Measurements from ENCODE around the gene CDKN1A.

The CDKN1A gene

GRCh38 chr6:36657942-36658544 is 20.5 kb upstream of the CDKN1A start:
- no peak for TF ChIP-seq CTCF (IDR thresholded peaks at IDR 0.05)
- no peak overlapping the region for H3K4me3 ChIP-seq (ENCODE audit: low read depth in 1 of 2, low read length in 1 of 2)
- peaks cover 76% of the 10 kb centered on the region for H3K27me3 ChIP-seq
- H3K36me3 ChIP-seq = no peaks in the 10 kb centered on the region
- no peaks in the 10 kb centered on the region for H3K9me3 ChIP-seq
- peaks cover 5 to 6% of the 10 kb centered on the region in 2 experiments for H3K4me1 ChIP-seq (ENCODE audit: control insufficient read depth in 1 of 2, insufficient read depth in 1 of 2, low read depth in 1 of 2, low read length in 1 of 2)
- no peak overlapping the region for H3K27ac ChIP-seq

- no peak overlapping the region for H3K4me3 ChIP-seq (ENCODE audit: low read depth in 1 of 2, low read length in 1 of 2)
- H3K27ac ChIP-seq = no peak overlapping the region
- no peaks in the 10 kb centered on the region for H3K36me3 ChIP-seq
- no peak for TF ChIP-seq CTCF (IDR thresholded peaks at IDR 0.05)
- peaks cover 5 to 6% of the 10 kb centered on the region in 2 experiments for H3K4me1 ChIP-seq (ENCODE audit: control insufficient read depth in 1 of 2, insufficient read depth in 1 of 2, low read depth in 1 of 2, low read length in 1 of 2)
- no peaks in the 10 kb centered on the region for H3K9me3 ChIP-seq
- peaks cover 80% of the 10 kb centered on the region for H3K27me3 ChIP-seq
These were observed 19.2 kb upstream of the CDKN1A start for GRCh38 chr6:36659271-36659670.

- Histone ChIP-seq H3K27me3 (peaks cover 71% of the 10 kb centered on the region), H3K4me1 (ENCODE audit: control insufficient read depth in 1 of 2, insufficient read depth in 1 of 2, low read depth in 1 of 2, low read length in 1 of 2) (peaks cover 5 to 6% of the 10 kb centered on the region in 2 experiments), H3K9me3 (no peaks in the 10 kb centered on the region), H3K36me3 (no peaks in the 10 kb centered on the region), H3K27ac (no peak overlapping the region), H3K4me3 (ENCODE audit: low read depth in 1 of 2, low read length in 1 of 2) (no peak overlapping the region)
- no peak for TF ChIP-seq CTCF (IDR thresholded peaks at IDR 0.05)
These were observed 17.6 kb upstream of the CDKN1A start for GRCh38 chr6:36660771-36661471.

- Histone ChIP-seq H3K27me3 (peaks cover 60% of the 10 kb centered on the region), H3K4me3 (ENCODE audit: low read depth in 1 of 2, low read length in 1 of 2) (no peak overlapping the region), H3K9me3 (no peaks in the 10 kb centered on the region), H3K36me3 (no peaks in the 10 kb centered on the region), H3K4me1 (ENCODE audit: control insufficient read depth in 1 of 2, insufficient read depth in 1 of 2, low read depth in 1 of 2, low read length in 1 of 2) (peaks cover 5 to 6% of the 10 kb centered on the region in 2 experiments), H3K27ac (no peak overlapping the region)
- no peak for TF ChIP-seq CTCF (IDR thresholded peaks at IDR 0.05)
These were observed 16.1 kb upstream of the CDKN1A start for GRCh38 chr6:36662380-36662779.

- no peak for TF ChIP-seq CTCF (IDR thresholded peaks at IDR 0.05)
These were observed 15.7 kb upstream of the CDKN1A start for GRCh38 chr6:36662827-36663256.

More at GRCh38 chr6:36662827-36663256, 15.7 kb upstream of the CDKN1A start:
- H3K9me3 ChIP-seq = no peaks in the 10 kb centered on the region
- H3K4me3 ChIP-seq (ENCODE audit: low read depth in 1 of 2, low read length in 1 of 2) = no peak overlapping the region
- peaks cover 5 to 6% of the 10 kb centered on the region in 2 experiments for H3K4me1 ChIP-seq (ENCODE audit: control insufficient read depth in 1 of 2, insufficient read depth in 1 of 2, low read depth in 1 of 2, low read length in 1 of 2)
- no peaks in the 10 kb centered on the region for H3K36me3 ChIP-seq
- no peak overlapping the region for H3K27ac ChIP-seq
- peaks cover 55% of the 10 kb centered on the region for H3K27me3 ChIP-seq
